HG03432 (cell line): Measurements from ENCODE around the gene COL25A1.

Source experiments
- ATAC-seq: cut with Tn5 transposase; IDR thresholded peaks from one replicate; pipeline ENCODE4 v1.9.1; 2021; ENCODE audit warnings: mild to moderate bottlenecking, moderate library complexity; ENCODE audit not compliant: unreplicated experiment

The COL25A1 gene

GRCh38 chr4:108831886-108832285 lies 470.6 kb downstream of the COL25A1 start:
- no peak for ATAC-seq

GRCh38 chr4:108831291-108831690 lies 471.2 kb downstream of the COL25A1 start:
- ATAC-seq: no peak

GRCh38 chr4:108830509-108831244 lies 471.8 kb downstream of the COL25A1 start:
- peak; percentile 73 for ATAC-seq

- ATAC-seq: no peak
These were observed 472.4 kb downstream of the COL25A1 start for GRCh38 chr4:108829966-108830492.

GRCh38 chr4:108828620-108829019 lies 473.8 kb downstream of the COL25A1 start:
- no peak for ATAC-seq

GRCh38 chr4:108825737-108826136 lies 476.7 kb downstream of the COL25A1 start:
- no peak for ATAC-seq

DNA sequence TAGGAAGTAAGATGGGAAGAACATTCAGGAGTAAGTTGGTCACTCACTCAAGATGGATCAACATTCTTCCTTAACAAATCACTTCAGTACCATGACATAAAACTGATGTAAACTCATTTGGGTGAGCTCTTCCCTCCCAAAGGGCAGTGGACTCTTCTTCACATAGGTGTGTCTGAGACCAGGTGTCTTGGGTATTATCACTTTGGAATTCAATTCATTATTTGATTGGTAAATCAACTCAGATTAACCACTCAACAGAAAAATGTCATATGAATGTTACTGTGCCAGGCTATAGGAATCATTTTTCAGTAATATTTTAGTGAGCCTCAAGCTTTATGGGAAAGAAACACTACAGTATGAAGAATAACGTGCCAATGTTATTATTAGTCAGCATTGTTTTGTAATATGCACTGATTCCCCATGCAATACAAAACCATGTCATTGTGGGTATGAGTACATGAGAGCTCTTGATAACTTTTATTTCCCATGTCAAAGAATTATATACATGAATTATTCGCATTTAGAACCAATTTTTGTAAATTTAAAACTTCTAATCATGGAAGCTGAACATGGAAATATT lies 481.0 kb downstream of the COL25A1 start:
- no peak for ATAC-seq

GRCh38 chr4:108820492-108821350 lies 481.7 kb downstream of the COL25A1 start:
- no peak for ATAC-seq

DNA sequence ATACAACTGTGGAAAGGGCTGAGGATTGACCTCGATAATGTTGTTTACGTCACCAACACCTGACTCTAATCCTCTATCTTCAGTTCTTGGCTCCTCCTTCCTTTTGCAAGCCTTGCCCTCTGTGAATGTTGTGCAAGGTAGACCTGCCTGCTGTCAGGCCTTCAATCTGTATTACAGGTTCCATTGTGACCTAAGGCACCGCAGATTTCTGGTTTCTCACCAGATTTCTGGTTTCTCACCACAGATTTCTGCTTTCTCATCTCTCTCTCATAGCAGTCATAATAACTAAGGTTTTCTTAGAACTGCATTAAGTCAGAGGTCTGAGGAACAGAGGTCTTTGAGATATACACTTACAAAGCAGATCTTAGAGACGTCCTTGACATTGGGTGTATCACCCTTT lies 488.1 kb downstream of the COL25A1 start:
- ATAC-seq: peak; percentile 47

DNA sequence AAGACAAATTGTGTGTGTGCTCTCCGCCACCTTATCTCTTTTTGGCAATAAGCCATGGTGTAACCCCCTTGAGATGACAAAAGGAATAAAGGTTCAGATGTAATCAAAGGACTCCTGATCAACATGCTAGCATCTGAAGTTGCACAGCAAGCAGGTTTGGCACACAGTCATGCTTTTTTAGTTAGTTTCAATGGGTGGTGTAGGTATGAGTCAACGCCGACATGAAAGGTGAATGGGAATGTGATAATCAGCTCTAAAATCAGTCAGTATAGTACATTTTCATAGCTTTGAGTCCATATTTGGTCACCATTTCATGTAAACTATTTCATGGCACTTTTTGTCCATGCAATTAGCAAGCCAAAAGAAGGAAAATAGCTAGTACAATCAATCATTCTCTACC lies 489.2 kb downstream of the COL25A1 start:
- no peak for ATAC-seq

DNA sequence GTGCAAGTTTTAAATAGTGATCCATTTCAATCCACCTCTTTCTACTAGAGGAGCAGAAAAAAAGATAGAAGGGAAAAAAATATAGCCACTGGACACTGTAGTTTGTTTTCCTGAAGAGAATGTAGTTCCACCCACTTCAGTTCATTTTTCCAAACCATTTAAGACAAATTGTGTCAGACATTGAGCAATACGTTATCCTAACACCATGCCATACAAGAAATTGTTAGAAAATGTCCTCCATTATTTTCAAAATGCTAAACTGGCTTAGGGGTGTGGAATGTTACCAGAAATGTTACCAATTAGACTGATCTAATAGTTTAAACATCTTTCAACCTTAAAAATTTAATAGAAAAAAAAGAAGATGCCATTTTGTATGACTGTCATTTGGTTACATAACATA lies 491.0 kb downstream of the COL25A1 start:
- no peak for ATAC-seq

DNA sequence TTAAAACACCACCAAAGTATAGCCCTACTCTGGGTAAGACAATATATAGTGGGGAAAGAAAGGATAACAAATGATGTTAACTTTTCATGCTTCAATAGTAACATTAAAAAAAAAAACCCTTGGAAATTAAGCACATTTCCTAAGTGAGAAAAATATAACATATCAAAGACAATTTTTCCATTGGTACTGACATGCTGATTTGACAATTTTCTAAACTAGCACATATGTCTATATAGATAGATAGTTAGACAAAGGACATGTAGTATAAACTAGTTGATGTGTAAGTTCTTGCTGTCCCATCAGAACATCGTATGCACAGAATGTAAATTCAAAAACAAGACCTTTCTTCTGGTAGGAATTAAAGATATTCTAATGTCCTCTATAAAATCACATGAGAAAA lies 492.4 kb downstream of the COL25A1 start:
- ATAC-seq: no peak

DNA sequence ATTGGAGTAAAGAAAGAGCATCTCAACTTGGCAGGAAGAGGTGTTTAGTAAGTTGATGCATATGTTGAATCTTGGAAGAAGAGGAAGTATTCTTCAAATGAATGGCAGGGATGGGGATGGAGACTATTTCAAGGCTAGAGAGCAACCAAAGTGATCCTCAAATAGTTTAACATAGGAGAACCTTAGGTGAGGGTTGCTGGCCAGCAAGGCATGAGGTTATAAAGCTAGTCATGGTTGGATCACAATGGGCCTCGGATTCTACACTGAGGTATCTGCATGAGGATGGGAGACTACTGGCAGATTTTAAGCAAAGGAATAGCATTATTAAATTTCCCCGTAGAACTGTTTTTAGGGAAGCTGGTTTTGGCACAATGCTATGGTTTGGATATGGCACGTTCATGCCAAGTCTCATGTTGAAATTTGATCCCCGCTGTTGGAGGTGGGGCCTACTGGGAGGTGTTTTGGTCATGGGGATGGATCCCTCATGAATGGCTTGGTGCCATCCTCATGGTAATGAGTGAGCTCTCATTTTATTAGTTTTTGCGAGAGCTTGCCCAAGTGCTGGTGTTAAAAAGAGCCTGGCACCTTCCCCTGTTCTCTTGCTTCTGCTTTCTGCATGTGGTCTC lies 497.7 kb downstream of the COL25A1 start:
- no peak for ATAC-seq

DNA sequence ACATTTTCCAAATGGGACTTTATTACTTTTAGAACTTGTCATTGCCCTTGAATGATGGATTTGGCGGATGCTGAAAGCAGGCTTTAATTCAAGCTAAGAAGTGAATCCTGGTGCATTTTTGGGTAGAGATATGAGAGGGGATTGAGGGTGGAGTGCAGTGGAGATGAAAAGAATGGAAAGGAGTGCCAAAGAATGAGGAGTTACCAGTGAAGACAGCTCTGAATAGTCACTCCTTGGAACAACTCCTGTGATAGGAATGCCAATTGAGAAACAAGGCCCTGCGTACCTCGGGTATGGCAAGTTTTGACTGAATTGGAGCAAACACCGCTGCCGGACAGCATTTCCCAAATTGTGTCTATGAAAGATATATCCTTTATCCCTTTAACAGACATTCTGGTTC lies 503.2 kb downstream of the COL25A1 start:
- no peak for ATAC-seq

DNA sequence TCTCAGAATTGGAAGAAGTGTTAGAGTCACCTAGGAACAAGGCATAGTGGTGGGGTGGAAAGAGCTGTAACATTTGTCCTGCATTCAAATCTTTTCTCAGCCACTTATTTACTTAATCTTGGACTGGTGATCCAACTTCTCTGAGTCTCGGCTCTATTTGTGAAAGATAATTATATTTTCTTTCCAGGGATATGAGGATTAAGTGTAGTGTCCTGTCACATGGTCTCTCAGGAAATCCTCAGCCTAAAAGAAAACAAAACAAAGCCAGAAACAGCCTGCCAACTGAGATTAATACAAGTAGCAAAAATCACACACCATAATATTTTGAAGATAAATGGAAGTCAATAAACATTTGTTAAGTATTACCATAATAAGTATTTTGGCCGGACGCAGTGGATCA lies 506.3 kb downstream of the COL25A1 start:
- ATAC-seq: no peak

- ATAC-seq: no peak
These were observed 506.7 kb downstream of the COL25A1 start for GRCh38 chr4:108795733-108796132.

DNA sequence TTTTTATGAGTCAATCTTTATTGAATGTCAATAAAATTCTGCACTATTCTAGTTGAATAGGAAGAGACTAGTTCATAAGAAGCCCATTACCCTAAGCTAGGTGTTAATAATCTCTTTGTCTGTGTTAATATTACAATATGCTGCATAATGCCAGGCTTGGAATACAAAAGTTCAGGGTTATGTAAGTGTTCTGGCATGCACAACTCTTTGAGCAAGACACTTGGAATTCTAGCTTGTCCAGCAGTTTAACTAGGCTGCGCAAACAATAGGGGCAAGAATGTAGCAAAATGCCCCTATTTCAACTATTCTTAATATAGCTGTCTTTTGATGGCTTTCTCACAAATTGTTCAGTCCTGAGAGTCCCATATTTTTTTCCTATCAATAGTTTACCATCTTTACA lies 508.3 kb downstream of the COL25A1 start:
- no peak for ATAC-seq

DNA sequence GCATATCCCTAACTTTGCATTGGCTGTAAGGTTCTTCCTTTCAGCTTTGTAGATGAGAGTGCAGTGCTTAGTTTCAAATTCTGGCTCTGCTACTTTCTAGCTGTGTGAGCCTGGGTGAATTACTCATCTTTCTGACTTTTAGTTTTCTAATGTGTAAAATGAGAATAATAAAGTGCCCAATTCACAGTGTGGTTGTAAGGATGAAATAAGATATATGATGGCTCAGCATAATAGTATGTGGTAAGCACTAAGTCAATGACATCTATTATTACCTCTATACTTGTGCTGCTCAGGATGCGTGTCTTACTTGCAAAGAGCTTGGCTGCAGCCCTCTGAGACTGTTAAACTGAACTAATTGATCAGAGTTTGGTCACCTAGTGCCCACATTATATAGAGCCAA lies 509.0 kb downstream of the COL25A1 start:
- no peak for ATAC-seq

GRCh38 chr4:108788731-108789130 lies 513.7 kb downstream of the COL25A1 start:
- no peak for ATAC-seq

GRCh38 chr4:108787724-108788123 lies 514.7 kb downstream of the COL25A1 start:
- ATAC-seq: no peak

DNA sequence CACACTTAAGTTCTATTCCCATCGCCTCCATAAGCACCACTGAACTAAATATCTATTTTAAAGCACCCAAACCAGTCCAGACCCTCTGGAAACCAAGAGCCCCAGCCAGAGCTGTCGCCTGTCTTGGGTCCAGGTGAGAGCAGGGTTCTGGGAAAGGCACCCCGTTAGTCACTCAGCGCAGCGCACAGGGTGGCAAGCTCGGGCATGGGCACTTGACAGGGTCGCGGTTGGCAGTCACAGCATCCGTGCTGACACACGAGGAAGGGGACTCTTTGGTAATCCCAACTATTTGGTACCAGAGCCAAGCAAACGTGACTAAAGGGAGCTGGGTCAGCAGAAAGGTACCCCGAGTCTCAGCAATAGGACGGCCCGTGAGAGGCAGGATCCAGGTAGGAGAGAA lies 515.4 kb downstream of the COL25A1 start:
- no peak for ATAC-seq
